DMS53 treated with DMSO at 0.1 percent for 48 hours (cell line): Measurements from ENCODE around the gene POPDC2.
"Not testable (repeated sequence)": the region's sequence is repeated elsewhere in the genome, so short reads cannot be mapped to it uniquely, and the experiment has no call there.

ENCODE experiments used
- DNase-seq: peaks from one replicate; lab custom pipeline; 2025; ENCODE audit not compliant: unreplicated experiment; lab: John Stamatoyannopoulos, UW

Gene POPDC2, protein sequence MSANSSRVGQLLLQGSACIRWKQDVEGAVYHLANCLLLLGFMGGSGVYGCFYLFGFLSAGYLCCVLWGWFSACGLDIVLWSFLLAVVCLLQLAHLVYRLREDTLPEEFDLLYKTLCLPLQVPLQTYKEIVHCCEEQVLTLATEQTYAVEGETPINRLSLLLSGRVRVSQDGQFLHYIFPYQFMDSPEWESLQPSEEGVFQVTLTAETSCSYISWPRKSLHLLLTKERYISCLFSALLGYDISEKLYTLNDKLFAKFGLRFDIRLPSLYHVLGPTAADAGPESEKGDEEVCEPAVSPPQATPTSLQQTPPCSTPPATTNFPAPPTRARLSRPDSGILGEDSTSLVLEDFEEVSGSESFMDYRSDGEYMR

DNA sequence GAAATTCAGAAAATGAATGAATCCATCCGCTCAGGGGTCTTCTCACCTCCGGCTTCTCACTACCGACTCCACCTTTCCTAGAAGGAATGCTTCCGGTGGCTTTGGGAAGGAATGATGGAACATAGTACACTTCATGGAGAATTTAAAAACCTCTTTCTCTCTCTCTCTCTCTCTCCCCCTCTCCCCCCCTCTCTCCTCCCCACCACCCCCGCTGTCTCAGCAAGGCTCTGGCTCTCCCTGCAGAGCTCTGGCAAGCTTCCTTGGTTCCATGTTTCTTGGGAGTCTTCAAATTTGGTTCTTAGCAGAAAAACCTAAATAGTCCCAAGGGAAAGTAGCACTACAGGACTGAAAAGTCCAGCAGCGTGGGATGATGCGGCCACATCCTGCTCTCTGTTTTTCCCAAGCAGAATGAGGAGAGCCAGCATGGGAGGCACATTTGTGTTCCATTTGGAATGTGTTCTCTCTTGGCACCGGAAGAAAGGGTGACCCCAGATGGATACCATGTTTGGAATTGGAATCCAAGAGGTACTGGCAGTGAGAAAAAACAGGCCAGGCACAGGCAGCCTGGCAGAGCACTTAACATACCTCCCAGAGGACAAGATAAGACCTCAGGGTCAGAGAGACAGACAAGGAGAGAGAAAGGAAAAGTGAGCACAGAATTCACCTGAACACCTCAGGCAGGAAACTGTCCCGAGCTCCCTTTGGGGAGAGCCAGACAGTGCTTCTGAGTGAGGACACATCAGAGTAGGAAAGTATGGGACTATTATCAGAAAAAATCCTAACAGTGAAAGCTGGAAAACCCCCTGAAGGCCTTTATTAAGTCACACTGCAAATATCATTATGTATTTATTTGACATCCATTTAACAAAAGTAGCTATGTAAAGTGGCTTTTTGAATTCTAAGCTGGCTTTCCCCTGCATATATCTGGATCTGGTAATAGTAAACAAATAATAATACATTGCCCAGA, at the start of gene POPDC2:
Gene POPDC2 (minus strand): TSS at position 116 of the 967 bp plus-strand sequence. CDS start 166 bp downstream, outside the sequence.
- no peak for DNase-seq

DNA sequence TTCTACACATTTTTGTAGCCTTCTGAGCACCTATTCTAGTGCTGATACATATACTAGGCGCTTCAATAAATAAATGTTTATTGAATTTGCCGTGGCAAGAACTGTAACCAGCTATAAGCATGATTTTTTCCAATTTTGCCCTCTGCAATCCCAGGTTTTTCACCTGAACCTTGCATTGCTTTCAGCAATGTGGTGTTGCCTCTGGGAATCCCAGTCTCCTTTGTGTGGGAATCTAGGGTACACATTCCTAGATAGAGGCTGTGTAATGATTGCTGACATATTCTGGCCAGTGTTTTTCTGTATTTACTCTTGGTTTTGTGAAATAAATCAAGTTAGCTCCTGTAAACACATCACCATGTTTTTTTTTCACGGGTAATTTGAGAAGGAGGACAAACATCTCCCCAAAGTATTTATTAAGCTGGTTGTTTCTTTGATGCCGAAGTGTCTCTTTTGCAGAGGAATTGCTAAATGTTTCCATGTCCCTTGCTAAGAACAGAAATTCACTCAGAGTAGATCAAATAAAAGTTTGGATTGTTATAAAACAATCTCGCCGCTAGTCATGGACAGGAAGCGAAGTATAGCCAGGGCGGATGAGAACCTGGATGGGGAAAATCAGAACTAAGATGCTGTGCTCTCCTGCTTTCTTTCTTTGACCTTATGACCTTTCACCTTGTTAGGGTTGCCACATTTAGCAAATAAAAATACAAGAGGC, 43.6 kb upstream of the POPDC2 start:
- no peak for DNase-seq

DNA sequence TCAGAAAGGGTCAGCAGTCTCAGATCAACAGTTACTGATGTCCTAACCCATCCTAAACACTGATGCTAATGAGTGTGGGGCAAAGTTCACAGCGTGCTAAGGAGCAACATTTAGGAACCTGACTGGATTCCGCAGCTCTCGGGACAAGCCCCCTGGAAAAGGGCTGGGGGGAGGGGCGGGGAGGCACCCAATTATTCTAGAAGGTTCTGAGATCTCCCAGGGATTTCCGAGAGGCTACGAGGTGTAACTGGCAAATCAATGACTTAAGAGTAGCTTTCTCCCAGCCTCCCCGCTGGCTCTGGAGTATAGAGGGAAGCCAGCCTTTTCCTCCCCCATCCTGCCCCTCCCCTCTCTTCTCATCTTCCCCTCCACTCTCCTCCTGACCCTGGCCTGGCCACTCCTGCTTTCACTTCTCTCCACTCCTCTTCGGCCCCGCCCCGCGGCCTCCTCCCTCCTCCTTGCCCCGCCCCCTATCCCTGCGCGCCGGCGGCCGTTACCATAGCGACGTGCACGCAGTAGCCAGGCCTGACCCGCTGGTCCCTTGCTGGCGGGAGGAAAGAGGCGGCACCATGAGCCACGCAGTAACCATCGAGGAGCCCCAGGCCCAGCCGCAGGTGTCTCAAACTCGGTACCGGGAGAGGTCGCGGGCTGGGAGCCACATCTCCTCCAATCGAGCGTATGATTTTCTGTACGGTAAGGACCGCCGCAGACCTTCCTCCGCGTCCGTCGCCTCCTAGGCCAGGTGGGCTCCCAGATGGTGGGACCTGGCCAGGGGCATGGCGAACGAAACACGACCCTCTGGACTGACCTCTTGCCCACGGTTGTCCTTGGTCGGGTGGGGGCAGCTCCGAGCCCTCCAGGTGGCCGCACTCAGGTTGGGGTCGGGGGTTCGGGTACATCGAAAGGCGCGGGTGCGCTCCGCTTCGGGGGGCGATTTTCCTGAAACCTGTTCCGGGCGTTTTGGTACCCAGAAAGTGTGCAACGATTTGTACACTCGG, 42.4 kb upstream of the POPDC2 start, which contains the start of gene CFAP91:
Gene CFAP91 (plus strand): TSS at position 493 of the 998 bp plus-strand sequence. CDS start 77 bp downstream, at position 570.
- DNase-seq = peak; percentile 81

DNA sequence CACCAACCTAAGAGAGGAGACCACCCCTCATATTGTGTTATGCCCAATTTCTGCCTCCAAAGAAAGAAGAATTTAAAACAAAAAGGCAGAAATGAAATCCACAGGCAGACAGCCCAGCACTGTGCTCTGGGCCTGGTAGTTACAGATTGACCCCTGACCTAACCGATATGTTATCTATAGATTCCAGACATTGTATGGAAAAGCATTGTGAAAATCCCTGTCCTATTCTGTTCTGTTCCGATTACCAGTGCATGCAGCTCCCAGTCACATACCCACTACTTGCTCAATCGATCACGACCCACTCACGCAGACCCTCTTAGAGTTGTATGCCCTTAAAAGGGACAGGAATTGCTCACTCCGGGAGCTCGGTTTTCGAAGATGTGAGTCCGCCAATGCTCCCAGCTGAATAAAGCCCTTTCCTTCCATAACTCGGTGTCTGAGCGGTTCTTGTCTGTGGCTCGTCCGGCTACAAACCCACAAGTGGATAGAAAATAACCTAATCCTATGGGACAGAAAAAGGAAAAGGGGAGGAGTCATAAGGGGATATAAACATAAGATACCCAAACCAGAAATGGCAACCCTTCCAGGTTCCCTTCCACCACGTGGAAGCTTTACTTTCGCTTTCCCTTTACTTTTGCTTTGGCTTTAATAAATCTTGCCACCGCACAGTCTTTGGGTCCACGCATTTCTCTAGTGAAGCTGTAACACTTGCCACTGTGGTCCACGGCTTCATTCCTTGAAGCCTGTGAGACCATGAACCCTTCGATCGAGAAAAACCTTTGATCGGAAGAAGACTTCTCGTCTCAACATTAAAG, 40.7 kb upstream of the POPDC2 start:
- no peak for DNase-seq

DNA sequence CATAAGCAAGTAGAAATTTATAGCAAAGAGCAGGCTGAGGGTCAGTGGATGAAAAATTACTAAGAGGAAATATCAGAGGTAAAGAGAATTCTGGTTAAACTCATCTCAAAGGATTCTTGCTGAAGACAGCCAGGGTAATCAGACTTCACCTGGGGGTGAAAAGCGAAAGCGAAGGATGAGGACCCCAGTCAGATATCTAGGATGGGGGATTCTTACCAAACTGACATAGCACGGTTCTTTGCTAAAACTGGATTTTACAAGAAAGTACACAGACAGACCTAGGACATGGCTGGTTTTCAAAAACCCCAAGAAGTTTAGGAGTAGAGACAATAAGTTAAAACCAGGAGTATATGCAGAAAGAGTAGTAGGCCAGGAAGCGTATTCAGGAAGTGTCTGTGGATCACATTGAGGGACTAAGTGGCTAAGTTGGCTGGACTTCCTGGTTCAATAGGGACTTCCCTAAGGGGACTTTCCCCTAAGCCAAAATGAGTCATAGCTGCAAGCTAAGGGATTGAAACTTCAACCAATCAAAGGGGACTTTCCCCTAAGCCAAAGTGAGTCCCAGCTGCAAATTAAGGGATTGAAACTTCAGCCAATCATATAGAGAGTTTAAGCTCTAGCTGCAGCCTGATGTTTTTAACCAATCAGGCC, 40.0 kb upstream of the POPDC2 start:
- DNase-seq = peak; percentile 31

DNA sequence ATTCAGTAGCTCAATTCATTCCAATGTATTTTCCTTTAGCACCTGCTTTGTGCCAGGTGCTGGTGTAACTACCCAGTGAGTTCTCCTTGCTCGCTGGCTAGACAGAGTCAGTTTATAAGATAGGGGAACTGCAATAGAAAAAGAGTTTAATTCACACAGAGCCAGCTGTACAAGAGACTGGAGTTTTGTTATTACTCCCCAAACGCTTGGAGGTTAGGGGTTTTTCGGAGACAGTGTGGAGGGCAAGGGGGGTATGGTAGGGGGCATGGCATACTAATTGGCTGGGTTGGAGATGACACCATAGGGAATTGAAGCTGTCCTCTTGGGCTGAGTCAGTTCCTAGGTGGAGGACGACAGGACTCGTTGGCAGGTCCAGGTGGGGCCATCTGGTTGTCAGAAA, 37.0 kb upstream of the POPDC2 start:
- no peak for DNase-seq

DNA sequence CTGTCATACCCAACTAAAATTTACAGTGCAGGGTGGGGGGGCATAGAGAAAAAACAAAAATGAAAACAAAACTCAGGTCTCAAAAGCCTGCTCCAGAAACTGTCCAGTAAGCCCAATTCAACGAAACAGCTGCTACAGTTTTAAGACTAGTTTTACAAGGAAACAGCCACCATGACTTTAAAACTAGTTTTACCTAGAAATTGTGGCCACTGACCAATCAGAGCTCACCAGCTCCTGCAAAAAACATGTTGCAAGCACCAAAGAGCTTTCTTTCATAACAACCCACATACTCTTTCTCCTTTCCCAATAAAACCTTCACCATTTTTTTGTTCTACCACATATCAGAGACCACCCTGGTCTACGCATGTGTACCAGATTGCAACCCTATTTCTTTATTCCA, 35.1 kb upstream of the POPDC2 start:
- no peak for DNase-seq

DNA sequence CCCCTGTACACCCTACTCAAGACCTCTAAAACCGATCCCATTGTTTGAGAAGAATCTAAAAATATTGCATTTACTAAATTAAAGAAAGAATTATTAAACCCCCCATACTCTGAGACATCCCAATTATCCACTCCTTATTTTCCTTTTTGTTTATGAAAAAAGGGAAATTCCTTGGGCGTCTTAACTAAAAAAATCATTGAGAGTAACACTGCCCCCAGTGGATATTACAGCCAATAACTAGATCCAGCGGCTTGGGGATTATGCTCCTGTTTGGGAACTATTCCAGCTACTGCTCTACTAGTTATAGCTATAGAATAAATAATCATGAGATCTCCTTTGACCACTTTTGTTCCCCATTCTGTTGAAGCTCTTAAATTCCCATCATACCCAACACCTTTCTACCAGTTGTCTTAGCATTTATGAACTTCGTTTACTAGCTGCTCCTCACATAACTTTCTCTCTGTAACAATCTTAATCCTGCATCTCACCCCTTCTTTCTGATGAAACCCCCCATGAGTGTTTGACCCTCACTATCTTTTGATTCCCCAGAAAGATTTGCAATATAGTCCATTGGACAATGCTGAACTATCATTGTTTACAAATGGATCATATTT, 29.8 kb upstream of the POPDC2 start:
- DNase-seq = no peak

DNA sequence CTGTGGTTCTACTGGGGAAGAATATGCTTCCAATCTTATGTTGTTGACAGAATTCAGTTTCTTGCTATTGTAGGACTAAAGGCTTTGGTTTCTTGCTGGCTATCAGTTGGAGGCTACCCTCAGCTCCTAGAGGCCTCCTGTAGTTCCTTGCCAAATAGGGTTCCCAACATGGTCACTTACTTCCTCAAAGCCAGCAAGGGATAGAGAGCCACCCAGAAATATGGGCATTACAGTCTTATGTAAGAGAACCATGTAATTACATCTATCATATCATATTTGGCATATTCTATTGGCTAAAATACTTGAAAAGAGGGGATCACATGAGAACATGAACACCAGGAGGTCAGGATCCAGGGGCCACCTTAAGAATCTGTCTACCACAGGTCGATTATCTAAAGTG, 23.0 kb upstream of the POPDC2 start:
- DNase-seq = no peak

DNA sequence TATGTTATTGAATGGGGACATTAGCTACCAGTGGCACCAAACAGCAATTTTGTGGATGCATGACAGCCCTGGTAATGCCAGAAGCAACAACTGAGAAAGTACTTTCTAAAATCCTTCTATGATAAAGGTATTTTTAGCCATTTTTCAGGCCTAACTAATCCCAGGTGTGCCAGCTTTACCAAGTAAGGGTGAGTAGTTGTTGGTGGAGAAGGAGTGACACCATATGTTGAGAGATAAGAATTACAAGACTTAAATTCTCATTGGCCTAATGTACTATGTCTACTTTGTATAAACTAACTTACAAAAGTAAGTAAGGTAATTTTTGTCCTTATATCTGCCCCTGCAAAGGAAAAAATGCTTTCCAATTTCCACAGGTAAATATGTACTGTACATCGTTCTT, 20.9 kb upstream of the POPDC2 start:
- peak; percentile 22 for DNase-seq

DNA sequence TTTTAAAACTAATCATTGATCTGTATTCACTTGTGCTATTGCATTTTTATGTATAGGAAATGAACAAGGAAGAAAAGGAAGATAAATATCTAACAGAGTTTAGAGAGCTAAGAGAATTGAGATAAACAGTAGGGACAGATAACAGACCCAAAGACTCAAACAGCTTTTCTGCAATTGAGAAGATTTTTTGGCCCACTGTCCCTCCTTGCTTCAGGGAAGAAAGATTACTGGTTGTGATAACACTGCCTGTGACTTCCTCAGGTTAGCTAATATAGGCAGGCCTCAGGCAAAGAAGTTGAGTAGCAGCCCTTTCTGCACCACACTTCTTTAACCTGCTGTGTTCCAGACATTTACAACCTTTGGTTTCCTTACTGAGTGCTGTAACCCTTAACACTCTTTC, 19.5 kb upstream of the POPDC2 start:
- no peak for DNase-seq

DNA sequence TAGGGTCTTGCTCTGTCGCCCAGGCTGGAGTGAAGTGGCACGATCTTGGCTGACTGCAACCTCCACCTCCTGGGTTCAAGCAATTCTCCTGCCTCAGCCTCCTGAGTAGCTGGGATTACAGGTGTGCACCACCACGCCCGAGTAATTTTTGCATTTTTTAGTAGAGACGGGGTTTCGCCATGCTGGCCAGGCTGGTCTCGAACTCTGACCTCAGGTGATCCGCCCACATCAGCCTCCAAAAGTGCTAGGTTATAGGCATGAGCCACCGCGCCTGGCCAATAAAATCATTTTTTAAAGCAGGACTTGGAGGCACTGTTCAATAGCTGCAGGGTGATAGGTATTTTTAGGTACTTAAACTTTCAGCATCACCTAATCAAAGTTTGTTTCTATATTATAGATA, 17.8 kb upstream of the POPDC2 start:
- DNase-seq = not testable (repeated sequence)

DNA sequence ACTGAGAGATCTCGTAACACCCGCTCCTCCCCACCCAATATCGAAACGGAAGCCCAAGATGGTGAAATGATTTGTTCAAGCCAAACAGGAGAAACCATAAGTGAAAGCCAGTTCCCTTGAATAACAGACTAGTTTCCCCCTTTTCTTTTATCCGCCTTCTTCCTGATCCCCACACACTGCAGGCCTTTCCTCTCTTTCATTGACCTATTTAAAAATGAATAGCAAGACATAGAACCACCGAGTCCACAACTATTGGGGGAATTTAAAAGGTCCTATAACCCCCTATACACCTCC, 17.2 kb upstream of the POPDC2 start:
- DNase-seq = no peak

DNA sequence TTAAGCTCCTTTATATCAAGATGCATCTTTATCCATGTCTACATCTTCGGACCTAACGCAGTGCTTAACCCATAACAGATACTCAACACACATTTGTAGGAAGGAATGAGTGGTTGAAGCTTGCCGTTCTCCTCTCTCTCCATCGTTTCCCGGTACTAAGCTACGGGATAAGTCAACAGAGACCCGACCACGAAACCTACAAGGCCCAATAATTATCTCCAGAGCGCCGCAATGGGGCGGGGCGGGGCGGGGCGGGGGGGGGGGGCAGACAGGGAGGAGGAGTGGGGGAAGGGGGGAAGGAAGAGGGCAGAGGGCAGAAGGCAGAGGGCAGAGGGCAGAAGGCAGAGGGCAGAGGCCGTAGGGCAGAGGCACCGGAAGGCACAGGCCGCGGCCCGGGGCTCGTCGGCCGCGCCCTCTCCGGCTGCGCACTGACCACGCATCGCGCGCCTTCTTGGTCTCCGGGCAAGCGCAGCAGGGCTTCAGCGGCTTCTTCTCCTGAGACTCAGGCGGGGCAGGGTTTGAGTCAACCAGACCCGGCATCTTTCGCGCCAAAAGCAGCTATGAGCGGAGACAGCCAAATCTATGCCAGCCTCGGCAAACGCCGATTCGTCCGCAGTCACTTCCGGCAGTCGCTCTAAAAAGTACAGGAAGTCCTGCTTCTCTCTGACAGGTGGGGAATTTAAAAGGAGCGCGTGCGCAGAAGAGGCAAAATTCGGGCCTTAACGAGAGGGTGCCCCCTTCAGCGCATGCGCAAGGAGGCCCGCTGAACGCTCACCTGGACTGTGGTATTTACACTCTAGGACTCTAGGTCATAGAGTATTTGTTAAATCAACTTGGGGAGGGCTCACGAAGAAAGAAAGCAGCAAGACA, 16.6 kb upstream of the POPDC2 start, which contains the start of gene COX17:
Gene COX17 (minus strand): TSS at position 636 of the 870 bp plus-strand sequence. CDS start 96 bp downstream, at position 540.
- DNase-seq = peak; percentile 93

DNA sequence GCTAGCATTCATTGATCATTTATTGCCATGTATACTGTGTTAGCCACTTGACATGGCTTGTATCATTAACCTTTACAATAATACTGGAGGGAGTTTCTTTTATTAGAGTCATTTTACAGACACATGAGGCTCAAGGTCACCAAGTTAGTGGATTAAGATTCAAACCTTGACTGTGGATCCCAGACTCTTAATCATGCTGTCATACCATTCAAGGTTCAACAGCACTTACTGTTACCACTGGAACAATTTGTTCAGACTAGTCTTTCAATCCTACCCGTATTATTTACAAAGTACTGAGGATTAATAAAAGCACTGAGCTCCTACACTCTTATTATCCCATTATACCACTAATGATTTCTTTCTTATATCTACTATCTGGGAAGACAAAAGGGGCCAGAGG, 15.6 kb upstream of the POPDC2 start:
- no peak for DNase-seq

DNA sequence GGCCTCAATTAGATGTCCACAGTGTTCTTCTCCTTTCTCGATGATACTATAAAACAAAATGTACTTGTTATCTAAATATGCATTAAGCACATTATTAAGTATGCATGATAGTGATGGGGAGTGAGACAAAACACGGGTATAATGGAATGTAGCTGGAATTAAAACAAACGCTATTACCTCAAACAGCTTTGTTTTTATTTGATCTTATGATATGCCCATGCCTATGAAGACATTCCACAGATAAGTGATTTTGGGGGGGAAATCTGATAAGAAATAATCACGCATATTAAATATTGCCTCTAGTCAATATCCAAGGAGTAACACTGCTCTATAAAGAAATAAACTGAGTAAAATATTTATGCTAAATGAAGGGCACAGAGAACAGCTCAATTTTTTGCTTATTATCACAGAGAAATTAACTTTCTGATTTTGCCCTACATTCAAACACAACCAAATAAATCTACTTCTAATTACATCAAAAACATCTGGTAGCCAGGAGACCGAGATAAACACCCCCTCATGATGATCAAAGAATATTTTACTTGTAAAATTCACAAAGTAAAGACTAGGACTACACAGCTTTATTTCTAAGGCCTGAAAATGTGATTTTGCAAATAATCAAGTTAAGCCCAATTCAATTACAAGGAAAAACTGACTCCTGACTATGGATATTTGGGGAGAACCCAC, 14.9 kb upstream of the POPDC2 start:
- no peak for DNase-seq

DNA sequence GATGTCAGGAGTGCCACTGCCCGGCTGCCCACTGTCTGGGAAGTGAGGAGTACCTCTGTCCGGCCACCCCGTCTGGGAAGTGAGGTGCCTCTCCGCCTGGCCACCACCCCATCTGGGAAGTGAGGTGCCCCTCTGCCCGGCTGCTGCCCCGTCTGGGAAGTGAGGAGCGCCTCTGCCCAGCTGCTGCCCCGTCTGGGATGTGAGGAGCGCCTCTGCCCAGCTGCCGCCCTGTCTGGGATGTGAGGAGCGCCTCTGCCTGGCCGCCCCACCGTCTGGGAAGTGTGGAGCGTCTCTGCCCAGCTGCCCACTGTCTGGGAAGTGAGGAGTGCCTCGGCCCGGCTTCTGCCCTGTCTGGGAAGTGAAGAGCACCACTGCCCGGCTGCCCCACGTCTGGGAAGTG, 13.5 kb upstream of the POPDC2 start:
- DNase-seq = no peak
